Epithelial cell of esophagus (primary cell): Measurements from ENCODE around the gene PTGDR.

Experiments
- DNase-seq: peaks from one replicate; pipeline ENCODE4 v3.0.0; 2010; ENCODE audit warnings: low read depth
- H3K4me3 ChIP-seq: 2 replicates; pipeline ENCODE4 v1.5.1; 2011; ENCODE audit warnings: mild to moderate bottlenecking, low read length, control low read depth
- CTCF ChIP-seq: IDR thresholded peaks from 2 replicates; pipeline ENCODE4 v1.5.1; 2011; ENCODE audit warnings: low read depth, mild to moderate bottlenecking, low read length, control low read depth, inconsistent platforms; ENCODE audit not compliant: insufficient read depth; ENCODE audit errors: missing control alignments

Gene PTGDR

DNA sequence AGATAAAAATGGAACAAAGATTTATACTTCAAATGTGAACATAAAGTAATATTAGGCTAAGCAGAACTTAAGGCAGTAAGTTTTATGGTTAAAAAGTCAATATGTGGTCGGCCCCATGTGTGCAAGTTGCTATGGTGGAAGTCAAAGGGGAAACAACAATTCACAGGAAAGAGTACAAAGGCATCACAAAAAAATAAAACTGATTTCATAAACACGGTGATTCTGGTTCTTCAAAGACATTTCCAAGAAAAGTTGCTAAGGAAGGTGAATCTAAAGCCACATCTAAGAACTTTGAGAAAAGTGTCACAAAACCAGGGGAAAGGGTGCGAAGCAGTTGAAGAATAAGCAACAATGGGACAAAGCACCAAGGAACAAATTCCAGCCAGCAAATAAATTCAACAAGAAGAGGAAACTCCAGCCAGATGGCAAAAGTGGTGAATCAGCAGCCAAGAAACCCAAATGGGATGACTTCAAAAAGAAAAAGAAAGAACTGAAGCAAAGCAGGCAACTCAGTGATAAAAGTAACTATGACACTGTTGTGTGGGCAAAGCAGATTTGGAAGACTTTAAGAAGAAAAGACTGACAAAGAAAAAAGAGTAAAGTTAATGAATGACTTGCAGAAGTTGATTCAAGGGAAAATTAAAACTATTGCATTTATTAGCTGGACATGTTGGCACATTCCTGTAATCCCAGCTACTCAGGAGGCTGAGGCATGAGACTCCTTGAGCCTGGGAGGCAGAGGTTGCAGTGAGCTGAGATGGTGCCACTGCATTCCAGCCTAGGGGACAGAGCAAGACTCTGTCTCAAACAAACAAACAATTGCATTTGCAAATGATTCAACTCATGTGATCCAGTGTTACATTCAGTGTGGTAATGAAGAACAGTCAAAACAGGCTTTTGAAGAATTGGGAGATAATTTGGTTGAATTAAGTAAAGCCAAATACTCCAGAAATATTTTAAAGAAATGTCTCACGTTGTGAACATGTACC lies 19.5 kb downstream of the PTGDR start:
- no peak overlapping the region for H3K4me3 ChIP-seq
- DNase-seq = no peak
- TF ChIP-seq CTCF = no peak

DNA sequence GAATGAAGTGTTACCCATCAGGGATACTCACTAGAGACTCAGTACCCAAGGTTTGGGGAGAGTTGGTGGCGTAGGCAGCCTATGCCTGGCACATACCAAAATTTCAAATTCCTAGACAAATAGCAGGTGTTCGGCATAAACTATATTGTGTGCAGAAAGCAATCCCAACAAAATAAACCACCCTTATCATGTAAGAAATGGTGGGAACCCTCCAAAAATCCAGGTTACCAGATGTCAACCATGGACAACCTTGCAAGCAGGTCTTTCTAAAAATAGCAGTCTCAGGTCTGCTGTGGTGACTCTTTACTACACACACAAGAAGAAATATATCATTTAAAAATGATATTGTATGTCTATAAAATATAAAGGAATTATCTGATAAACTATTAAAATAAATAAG lies 28.9 kb downstream of the PTGDR start:
- TF ChIP-seq CTCF = no peak
- no peak overlapping the region for H3K4me3 ChIP-seq
- DNase-seq = no peak

GRCh38 chr14:52298795-52299194 lies 31.3 kb downstream of the PTGDR start:
- no peak for DNase-seq
- no peak overlapping the region for H3K4me3 ChIP-seq
- TF ChIP-seq CTCF = no peak

- peak; percentile 50 for DNase-seq
- peak; percentile 47 for TF ChIP-seq CTCF
- H3K4me3 ChIP-seq = no peak overlapping the region
Measured at GRCh38 chr14:52299692-52300278, 32.3 kb downstream of the PTGDR start.

DNA sequence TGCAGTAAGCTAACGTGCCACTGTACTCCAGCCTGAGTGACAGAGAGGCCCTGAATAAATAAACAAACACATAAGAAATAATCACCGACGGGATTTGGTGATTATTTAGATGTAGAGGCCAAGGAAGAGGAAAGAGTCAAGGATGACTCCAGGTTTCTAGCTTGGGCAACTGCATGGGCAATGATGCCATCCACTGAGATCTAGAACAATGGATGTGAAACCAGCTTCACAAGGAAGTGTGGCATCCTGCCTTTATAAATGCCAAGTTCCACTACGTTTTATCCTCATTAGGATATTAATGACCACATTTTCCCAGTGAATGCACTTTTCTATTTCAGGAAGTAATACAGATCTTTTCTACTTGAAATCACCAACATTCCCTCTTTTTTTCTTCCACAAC lies 35.7 kb downstream of the PTGDR start:
- TF ChIP-seq CTCF = no peak
- no peak for DNase-seq
- no peak overlapping the region for H3K4me3 ChIP-seq

GRCh38 chr14:52304248-52304904 lies 36.9 kb downstream of the PTGDR start:
- H3K4me3 ChIP-seq = no peak overlapping the region
- no peak for DNase-seq
- TF ChIP-seq CTCF = no peak
